Activated CD4-positive, alpha-beta T cell treated with anti-CD3 and anti-CD28 coated beads for 1 hour (primary cell): ENCODE results near the gene APCDD1.

Experiments
- DNase-seq: peaks from one replicate; pipeline ENCODE4 v3.0.0-alpha.2; 2020

Gene APCDD1

DNA sequence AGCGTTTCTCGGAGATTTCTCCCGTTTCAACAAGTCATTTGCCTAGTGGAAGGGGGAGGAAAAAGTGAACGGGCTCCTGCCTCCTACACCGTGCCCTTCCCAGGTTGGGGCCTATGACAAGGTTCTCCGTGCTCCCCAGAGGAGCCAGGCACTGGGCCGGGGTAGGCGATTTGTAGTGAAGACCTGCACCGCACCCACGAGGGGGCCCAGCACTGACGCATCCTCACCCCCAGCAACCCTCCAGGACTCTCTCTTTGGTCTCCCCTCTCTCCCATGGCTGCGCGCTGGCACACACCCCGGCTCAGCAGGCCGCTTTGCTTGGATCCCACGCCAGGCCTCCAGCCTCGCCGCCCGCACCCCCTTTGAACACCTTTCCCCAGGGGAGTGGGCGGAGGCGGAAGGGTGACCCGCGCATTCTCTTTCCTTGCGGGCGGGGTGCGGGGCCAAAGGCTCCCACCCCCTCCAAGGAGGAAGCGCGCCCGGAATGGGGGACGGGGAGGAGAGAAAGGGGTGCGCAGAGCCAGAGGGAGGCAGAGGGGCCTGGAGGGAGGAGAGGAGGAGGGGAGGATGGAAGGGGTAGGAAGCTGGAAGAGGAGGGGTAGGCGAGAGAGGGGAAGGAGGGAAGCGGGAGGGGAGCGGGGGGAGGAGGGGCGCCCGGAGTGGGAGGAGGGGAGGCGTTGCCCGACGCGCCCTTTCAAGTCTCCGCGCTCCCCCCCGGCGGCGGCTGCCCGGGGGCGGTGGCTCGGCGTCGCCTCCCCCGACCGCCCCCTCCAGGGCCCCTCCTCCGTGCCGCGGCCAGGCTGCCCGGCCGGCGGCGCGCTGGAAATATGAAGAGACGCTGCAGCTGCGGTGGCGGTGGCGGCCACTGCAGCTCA is at the start of gene APCDD1:
Gene APCDD1, plus strand, starts transcription at position 830 of the 875 bp plus-strand sequence. CDS start 347 bp downstream, outside the sequence.
- DNase-seq: no peak

DNA sequence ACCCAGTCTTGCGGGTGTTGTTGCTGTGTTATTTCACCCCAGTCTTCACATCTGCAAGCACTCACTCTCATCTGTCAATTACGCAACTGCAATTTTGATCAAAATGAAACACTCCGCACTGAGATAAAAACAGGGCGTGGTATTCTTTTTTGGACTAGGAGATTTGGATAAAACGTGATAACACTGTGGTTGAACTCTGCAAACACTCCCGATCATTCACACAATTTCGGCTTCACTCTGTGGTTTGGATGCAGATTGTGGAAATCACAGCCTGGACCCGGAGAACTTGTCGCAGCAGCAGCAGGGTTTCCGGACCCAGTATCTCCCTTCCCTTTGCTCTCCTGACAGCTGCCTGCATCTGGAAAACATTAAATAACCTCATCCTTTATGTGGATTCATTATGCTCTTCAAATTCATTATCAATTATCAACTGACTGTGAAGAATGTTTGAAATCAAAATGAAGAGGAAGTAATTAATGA is 49.4 kb upstream of the APCDD1 start:
- DNase-seq: no peak

DNA sequence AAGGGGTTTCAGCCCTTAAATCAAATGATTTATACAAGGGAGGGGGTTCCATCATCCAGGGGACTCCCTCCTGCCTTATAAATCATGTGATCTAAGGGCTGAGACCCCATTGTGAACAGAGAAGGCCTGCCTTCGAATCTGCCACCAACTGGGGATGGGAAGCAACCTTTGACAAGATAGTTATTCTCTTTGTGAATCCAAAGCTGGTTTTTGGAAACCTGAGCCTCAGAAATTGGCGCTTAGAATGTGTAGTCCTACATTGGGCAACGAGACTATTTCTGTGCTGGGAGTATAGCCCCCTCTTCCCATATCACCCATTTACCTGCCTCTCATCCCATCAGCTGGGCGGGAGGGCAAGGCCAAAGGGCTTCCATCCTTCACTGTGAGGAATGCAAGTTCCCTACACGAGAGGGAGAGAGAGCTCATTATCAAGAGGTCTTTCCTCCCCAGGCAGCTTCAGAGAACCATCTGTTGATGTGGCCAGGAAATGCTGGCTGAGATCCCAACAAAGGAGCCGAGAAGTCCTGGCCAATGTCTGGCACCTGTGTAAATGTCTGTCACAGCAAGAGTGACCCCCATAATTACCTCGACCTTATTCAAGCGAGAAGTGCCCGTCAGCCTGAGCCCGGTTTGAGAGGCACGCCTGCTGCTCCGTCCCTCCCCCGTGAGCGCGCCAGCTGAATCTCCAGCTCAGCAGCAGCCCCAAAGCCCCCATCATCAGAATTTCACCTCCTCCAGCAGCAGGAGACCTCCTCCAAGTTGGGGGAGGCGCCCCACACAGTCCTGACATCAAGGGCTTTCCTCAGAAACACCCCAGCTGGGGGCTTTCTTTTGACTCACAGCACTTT is 48.4 kb upstream of the APCDD1 start:
- no peak for DNase-seq

DNA sequence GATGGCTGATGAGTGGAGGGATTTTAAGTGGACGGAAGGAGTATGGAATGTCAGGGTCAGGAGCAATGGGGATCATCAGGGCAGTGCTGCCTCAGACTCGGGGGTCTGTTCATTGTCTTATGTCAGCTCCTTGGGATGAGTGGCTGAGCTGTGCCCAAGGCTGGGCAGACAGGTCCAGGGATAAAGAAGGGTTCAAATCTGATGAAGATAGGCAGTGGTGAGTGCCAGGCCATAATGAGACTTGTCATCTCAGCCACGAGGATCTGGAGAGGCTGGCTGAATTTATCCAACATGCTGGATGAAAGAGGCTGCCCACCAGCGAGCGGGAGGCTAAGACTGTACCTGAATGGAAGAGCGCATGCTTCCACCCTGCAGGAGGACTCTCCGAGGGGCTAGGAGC is 46.3 kb upstream of the APCDD1 start:
- no peak for DNase-seq

DNA sequence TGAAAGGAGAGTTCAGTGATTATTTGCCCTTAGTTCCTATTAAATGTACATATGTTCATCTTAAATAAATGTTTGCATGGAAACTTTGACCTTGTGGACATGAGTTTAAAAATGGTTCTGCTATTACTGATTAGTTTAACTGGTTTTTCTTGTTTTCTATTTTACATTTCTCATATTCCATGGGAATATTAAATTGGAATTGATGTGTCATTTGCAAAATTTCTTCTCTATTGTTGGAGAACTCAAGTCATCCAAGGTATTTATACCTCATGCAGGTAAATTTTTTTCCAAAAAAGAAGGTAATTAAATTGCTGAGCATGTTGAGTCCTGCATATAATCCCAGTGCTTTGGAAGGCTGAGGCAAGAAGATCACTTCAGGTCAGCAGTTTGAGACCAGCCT is 45.4 kb upstream of the APCDD1 start:
- no peak for DNase-seq

DNA sequence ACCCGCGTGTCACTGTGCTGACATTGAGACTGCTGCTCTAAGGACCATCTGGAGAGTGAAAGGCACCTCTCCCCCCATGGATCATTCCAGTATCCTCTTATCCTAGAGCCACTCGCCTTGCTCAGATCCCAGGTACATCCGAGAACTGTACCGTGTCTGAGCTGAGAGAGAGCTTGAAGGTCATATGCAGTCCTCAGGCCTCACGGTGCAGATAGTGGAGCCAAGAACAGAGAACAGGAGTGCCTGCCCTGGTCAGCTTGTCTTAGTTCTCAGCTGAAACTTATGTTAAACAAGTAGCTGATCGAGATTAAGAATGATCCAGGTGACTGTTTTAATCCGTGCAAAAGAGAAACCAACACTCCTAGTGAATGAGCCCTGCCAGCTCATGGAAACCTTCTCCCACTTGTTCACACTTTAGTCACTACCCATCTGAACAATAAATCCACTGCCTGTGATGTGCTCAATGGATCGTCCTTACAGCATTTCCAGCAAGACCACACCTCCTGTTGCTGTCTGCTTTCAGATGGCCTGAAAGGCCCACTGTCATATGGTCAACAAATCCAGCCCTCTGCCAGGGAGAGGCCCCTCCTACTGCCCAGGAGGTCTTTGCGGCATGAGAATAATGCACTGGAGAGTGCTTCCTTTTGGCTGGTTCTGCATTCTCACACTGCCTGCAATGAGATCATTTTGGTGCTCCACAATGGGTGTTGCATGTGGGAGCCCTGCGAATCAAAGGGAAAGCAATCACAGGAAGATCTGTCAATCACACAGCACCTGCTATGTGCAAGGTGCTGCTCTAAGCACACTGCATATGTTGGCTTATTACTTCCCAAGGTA is 43.7 kb upstream of the APCDD1 start:
- no peak for DNase-seq

DNA sequence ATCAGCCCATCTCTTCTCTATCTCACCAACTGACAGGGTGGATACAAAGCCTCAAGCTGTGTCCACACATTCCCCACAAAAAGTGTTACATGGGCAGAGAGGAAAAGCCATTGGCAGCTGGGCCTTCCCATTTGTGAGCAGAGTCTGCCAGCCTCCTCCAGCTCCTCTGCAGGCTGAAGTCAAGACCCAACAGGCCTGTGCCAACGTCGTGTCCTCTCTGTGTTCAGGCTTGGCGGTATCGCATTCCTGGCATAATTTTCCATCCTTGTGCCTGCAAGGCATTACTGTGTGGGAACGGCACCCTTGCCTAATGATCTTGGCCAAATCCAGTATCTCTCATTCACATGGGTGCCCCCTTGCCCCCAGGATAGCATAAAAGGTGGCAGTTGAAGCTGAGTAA is 41.5 kb upstream of the APCDD1 start:
- no peak for DNase-seq

DNA sequence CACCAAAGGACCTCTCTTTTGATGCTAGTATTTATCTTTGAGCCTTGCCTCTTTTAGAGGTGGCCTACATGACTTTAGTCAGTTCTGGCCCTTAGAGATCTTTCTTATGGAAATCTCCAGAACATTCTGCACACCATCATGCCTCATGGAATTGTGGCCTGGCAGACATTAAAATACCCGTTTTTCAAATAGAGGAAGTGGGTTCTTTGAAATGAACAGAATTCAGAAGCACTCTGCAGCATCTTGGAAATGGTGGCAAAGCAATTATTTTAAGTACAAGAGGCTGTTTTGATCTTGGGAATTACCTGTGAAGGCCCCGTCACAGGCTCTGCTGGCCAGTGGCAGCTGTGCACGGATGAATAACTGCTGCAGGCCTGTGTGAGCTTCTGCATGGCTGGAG is 40.7 kb upstream of the APCDD1 start:
- no peak for DNase-seq

DNA sequence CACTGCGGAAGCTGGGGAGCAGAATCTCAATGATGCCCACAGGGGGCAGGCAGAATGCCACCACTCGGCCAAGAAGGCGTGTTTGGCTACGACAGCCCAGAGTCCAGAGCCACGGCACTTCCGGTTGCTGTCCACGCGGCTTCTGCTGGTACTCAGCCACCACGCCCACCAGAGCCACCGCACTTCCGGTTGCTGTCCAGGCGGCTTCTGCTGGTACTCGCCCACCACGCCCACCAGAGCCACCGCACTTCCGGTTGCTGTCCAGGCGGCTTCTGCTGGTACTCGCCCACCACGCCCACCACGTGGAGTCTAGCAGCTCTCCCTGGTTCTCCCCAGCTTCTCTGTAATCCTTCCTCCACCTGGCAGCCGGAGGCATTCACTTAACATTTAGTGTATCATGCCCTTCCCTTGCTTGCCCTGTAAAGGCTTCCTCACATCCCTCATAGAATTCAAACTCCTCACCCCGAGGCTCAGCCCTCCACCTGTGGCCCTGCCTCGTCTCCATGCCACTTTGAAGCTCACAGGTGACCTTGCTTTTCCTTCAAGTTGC is 40.1 kb upstream of the APCDD1 start:
- no peak for DNase-seq

DNA sequence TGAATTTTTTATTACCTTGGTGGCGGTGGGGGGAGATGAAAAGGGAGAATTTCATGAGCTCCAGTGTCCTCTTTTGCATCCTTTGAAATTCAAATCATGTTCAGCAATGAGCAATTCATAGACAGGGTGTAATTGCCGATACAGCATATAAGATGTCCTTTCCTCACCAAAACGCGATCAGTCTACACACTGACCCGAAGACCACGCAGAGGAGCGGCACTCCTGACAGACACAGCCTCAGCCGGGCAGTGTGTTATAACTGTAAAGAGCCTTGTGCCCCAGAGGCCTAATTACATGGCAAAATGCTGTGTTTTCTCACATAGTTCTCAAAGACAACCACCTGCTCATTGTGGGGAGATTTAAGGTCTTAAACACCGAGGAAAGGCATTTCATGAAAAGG is 38.4 kb upstream of the APCDD1 start:
- no peak for DNase-seq

DNA sequence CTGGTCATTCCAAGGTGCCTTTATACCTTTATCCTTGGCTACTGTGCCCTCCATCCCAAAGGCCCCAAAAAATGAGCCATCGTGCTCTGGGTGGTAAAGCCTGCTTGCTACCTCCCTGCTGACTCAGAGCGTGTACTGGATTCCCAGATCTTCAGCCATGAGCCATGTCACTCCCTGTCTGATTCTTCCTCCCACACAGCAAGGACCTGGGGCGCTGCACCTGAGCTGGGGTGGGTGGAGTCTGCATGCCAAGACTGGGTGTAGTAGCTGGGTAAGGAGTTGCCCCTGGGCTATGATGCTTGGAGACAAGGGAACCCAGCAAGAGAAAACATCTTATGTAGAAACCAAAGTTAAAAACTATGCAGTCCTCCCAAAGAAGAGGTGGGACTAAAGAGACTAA is 37.2 kb upstream of the APCDD1 start:
- no peak for DNase-seq

DNA sequence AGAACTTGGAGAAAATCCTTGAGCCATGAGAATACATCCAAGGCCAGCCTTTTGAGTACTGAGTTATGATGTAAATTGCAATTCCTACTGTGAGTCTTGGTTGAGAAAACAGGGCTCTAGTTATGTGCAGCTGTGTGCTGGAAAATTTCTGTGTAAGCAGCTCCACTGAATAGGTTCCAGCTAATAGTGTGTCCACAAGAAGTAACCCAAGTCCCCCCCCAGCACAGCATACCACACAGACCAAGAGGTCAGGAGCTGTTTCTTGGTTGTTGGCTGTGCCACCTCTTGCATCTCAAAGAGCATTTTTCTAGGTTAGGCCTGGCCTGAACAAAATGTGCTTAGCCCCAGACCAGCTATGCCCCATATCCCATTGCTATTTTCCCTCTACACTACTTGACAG is 36.8 kb upstream of the APCDD1 start:
- no peak for DNase-seq

DNA sequence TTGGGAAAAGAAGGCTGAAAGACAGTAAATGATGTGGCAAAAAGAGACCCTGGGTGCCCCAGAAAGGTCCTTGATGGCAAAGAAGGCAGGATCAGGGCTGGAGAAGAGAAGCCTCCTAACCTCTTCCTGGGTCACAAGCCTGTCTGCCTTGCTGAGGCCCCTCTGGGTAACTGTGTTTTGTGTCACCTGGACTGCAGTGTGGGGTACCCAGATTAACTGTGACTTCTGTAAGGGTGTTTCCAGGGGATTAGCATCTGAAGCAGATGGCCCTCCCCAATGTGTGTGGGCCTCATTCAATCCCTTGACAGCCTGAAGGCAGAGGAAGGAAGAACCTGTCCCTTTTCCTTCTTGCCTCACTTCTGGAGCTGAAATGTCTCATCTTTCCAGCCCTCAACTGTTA is 35.6 kb upstream of the APCDD1 start:
- no peak for DNase-seq

DNA sequence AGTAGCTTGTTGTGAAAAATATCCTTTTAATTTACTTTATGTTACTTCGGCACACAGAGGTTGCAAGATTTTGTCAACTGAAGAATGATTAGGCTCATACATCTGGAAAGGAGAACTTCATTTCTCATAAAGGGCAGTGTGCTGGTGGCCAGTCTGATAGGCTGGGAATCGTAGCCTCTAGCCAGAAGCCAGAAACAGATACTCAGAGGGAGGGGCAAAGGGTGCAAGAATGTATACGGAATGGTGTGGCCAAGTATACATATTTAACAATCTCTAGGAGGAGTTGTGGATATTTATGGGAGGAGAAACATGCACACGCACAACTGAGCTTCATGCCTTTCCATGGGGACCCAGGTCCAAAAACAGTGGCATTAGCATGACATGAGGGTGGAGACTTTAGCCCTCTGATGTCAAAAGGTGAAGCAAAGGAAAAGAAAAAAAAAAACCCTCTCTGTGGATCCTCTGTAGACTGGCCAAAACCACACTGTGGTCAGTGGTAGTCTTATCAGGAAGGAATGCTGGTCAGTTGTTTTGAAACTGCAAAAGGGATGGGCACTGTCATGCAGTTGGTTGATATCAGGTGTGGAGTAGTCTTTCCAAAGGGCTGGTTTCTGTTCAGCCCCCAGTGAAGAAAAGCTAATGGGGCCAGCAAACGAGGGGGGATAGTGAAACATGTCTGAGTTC is 34.9 kb upstream of the APCDD1 start:
- DNase-seq: no peak

DNA sequence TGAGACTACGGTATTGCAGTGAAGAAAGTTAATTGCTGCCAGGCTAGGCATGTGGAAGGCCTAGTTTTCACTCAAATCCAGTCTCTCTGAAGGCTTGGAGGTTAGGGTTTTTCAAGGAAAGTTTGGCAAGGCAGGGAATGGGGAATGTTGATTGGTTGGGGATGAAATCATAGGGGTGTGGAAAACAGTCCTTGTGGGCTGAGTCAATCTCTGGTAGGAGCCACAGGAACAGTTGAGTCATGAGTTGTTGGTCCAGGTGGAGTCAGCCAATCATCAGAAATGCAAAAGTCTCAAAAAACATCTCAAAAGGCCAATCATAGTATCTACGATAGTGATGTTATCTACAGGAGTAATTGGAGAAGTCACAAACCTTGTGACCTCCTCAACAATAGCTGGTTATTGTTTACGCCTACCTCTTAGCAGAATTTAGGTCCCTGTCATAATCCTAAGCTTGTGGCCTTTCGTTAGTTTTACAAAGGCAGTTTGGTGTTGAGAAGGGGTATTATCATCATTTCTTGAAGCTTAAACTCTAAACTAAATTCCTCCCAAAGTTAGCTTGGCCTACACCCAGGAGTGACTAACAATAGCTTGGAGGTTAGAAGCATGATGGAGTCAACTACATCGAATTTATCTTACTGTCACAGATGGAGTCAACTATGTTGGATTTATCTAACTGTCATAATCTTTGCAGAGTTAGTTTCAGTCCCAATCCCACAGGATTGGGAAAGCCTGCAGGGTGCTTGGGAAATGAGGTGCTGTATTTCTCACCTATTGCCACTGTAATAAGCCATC is 33.7 kb upstream of the APCDD1 start:
- DNase-seq: no peak

DNA sequence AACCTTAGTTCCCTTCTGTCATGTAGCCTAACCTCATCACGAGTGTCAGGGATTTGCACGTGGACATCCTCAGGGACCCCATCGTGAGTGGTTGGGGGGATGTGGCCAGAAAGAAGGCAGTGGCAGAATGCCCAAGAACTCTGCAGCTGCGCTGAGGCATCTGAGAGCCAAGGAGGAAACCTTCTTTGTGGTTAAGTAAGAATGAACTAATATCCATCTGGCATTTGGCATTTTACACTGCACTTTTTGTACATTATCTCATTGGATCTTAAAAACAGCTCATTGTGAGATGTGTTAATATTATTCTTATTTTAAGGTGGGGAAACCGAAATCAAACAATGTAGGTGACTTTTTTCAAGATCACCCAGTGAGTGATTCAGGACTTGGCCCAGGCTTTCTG is 32.6 kb upstream of the APCDD1 start:
- DNase-seq: no peak

DNA sequence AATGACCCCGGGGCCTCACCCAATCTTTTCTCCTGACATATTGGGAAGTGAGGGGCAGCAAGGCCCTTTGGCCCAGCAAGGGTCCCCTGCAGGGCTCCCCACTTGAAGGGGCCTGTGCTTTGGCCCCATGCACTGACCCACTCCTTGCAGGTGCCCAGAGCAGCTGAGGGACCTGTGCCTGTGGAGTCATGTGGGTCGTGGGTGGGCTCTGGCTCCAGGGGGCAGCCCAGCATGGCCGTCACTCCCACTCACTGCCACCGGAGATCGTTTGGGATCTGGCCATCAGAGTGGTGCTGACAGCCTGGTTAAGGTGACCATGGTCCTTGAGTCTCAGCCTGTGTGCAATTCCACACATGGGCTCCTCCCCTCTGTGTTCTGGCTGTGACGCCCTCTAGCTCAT is 31.7 kb upstream of the APCDD1 start:
- no peak for DNase-seq

DNA sequence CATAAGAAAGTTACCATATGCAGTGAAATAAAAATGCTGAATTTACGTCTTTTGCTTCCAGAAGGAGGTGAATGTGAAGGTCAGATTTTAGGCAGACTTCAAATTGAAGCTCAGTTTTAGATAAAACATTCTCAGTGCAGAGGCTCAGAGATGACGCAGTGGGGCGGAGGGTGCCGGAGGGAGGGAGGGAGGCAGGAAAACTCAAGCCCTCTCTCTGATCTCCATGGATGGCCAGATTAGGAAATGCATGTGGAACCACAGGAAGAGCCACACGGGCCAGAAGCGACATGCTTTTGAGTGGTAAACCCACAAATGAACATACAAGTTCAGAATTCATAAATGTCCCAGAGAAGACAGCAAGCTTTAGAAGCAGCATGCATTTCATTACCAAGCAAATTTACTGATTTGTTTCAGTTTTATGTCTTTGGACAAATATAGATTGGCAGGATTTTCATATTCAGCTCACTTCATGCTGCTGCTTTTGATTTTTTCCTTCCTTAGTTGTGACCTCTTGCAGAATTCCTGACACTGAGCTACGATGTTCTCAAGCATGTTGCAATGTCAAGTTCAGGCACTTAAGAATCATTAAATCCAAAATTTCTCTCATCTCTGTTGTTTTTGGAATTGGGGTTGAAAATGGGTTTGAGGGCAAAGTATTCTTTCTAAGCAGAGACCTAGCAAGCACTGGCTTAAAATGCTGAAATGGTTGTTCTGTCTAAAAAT is 29.7 kb upstream of the APCDD1 start:
- DNase-seq: no peak

DNA sequence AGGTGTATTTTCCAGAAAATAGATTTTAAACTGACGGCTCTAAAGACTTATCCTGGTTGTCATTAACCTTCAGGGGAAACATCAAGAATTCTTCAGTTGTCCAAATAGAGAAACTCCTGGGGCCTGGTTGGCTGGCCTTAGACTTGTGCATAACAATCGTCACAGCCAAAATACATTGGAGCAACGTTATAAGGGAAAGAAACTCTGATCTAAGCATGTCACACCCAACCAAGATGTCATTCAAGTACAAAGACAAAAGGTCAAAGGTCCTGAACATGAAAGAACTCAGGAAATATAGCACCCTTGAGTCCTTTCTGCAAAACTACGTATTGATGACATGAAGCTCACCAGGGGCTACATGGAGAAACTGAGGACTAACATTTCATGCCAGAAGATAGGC is 23.8 kb upstream of the APCDD1 start:
- no peak for DNase-seq

DNA sequence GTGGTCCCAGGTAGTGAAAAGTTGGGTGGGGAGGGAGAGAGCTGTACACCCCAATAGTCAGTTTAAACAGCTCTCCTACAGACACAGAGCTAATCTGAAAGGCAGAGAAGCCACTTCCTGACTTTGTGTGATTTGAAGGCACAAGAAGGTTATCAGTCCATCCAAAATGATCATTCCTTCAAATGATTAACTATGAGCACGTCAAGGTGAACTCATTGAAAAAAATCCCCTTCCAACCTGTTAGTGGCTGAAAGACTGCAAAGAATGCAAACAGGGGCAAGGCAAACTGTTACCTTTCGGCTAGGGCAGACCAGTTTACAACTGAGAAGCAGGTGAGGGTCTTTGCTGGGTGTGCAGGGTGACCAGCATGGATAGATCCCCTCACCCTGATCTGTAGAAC is 22.8 kb upstream of the APCDD1 start:
- DNase-seq: no peak

DNA sequence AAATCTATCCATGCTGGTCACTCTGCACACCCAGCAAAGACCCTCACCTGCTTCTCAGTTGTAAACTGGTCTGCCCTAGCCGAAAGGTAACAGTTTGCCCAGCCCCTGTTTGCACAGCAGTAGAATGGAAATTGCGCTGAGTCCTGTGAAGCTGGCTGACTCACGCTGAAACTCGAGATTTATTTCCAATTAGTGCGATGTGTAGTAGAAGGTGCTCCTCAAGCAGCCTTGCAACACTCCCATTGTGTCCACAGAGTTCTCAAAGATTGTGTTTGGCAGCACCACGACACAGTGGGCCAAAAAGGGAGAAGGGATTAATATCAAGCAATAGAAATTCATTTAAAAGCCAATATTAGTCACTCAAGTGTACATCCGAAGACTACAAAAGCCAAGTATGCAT is 21.7 kb upstream of the APCDD1 start:
- DNase-seq: no peak
